Mucosa of descending colon (tissue), 3 donors: Measurements from ENCODE around the gene CENPH. TPM values are rescaled to one million over a fixed set of nuclear protein-coding genes. Genes with fewer than 3 reads are reported as not detected.
"Not testable (repeated sequence)": the region's sequence is repeated elsewhere in the genome, so short reads cannot be mapped to it uniquely, and the experiment has no call there.

Experiments
- ATAC-seq: fragments of 200-7000 bp; cut with Tn5 transposase; one replicate; pipeline ENCODE4 v1.9.1; 2020; ENCODE audit warnings: mild to moderate bottlenecking, moderate library complexity
- DNase-seq, 3 donors: peaks; one replicate each; pipeline ENCODE4 v3.0.0-alpha.2; 2020
- H3K36me3 ChIP-seq: fragments of 200-600 bp; one replicate; pipeline ENCODE4 v1.8.0; 2021; ENCODE audit warnings: low read depth, mild to moderate bottlenecking
- H3K4me1 ChIP-seq: fragments of 200-600 bp; one replicate; pipeline ENCODE4 v1.8.0; 2021; ENCODE audit warnings: low read depth, mild to moderate bottlenecking
- H3K4me3 ChIP-seq: fragments of 200-600 bp; one replicate; pipeline ENCODE4 v1.8.0; 2021; ENCODE audit warnings: mild to moderate bottlenecking
- H3K9me3 ChIP-seq: fragments of 200-600 bp; one replicate; pipeline ENCODE4 v1.8.0; 2021; ENCODE audit warnings: mild to moderate bottlenecking
- intact Hi-C, 2 donors: fragments of 100-400 bp; cut with DNase I in 1 of 2; cut with micrococcal nuclease in 1 of 2; formaldehyde crosslinking; loops; one replicate each; pipeline versions ENCODE4 v1.11.0 to v1.11.1; 2022; cut with DNase I, micrococcal nuclease
- total RNA-seq, 3 donors: library from RNA; stranded (reverse); fragmentation: NEBNext Ultra II Directional in 2 of 3; extraction: Animal tissue kit (Norgen Biotek cat#: 25700) in 2 of 3; gene quantifications; one replicate each; pipeline versions ENCODE4 v1.2.1 to v1.2.4, GENCODE V29; 2021 to 2023
- TF ChIP-seq, protein P1 (sequence below): fragments of 200-600 bp; IDR thresholded peaks from one replicate; pipeline ENCODE4 v1.8.0; 2022; ENCODE audit warnings: antibody characterized with exemption, mild to moderate bottlenecking
- donor health status: DM: no; HTN: no; CAD: no; lungs with moderate emphysema.
- donor health status: DM: no; HTN: no; CAD: no.
- donor health status: DM: no; HTN: yes; CAD: no.

CENPH gene
- total RNA-seq, 3 donors from 2014 or later: 1.5 to 9.6 (median 1.6) TPM

DNA sequence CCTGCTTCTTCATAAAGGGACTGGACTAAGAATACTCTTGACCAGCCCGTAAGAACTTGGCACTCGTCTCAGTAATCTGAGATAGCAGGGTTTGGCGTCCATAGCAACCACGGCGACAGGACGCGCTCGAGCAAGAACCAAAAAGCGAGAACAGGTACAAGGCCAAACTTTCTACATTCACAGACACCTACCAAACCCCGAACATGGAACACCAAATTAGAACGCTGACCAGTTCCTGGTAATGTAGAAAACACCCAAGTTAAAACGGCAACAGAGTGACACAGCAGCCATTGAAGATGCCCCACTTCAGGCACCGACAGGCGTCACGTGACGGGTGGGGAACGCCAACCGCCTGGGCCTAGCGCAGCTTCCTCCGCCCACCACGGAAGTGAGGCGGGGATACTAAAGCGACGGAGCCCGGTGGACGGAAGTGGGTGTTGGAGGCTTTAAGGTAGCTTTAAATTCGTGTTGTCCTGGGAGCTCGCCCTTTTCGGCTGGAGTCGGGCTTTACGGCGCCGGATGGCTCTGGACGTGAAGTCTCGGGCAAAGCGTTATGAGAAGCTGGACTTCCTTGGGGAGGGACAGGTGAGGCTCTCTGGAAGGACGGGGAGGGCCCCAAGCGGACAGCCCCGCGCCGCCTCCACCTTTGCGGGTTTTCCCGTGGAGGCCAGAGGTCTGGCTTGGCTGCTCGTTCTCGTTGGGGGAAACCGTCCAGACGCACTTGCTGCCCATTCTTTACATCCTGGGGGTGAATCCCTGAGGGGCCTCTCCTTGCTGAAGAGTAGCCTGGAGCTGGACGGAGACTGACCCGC is 45.3 kb downstream of the CENPH start, which contains the start of gene CDK7:
CDK7 (plus strand) TSS at position 430 of the 812 bp plus-strand sequence; CDS start at position 520, 90 bp downstream.
- Histone ChIP-seq H3K4me1 (peaks cover 9% of the 10 kb centered on the region), H3K4me3 (peak within 1 kb of the TSS; percentile 90), H3K9me3 (no peaks in the 10 kb centered on the region), H3K36me3 (no peaks in the 10 kb centered on the region)
- ATAC-seq (peak; percentile 99), DNase-seq (peak; percentile 96 to 97 (median 96))
- intact Hi-C loops: no loop called here
- TF ChIP-seq, protein P1, sequence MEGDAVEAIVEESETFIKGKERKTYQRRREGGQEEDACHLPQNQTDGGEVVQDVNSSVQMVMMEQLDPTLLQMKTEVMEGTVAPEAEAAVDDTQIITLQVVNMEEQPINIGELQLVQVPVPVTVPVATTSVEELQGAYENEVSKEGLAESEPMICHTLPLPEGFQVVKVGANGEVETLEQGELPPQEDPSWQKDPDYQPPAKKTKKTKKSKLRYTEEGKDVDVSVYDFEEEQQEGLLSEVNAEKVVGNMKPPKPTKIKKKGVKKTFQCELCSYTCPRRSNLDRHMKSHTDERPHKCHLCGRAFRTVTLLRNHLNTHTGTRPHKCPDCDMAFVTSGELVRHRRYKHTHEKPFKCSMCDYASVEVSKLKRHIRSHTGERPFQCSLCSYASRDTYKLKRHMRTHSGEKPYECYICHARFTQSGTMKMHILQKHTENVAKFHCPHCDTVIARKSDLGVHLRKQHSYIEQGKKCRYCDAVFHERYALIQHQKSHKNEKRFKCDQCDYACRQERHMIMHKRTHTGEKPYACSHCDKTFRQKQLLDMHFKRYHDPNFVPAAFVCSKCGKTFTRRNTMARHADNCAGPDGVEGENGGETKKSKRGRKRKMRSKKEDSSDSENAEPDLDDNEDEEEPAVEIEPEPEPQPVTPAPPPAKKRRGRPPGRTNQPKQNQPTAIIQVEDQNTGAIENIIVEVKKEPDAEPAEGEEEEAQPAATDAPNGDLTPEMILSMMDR: no peak

DNA sequence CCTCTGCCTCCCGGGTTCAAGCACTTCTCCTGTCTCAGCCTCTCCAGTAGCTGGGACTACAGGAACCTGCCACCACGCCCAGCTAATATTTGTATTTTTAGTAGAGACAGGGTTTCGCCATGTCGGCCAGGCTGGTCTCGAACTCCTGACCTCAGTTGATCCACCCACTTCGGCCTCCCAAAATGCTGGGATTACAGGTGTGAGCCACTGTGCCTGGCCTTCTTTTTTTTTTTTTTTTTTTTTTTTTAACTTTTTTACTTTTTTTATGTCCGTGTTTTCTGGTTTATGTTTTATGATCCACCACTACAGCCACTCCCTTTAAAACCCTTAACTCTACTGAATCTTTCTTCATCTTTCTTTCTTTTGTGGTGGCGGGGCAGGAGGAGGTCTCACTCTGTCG is 47.4 kb downstream of the CENPH start:
- H3K4me1 ChIP-seq, intact Hi-C loops, H3K4me3 ChIP-seq, ATAC-seq, DNase-seq, H3K36me3 ChIP-seq, H3K9me3 ChIP-seq: not testable (repeated sequence)

- H3K36me3 ChIP-seq: no peaks in the 10 kb centered on the region
- no peaks in the 10 kb centered on the region for H3K9me3 ChIP-seq
- TF ChIP-seq, protein P1: no peak
- DNase-seq (no peak), ATAC-seq (no peak)
- intact Hi-C loops: no loop called here
- peaks cover 9% of the 10 kb centered on the region for H3K4me1 ChIP-seq
- no peak overlapping the region for H3K4me3 ChIP-seq
These were observed 48.5 kb downstream of the CENPH start for GRCh38 chr5:69237877-69238276.

DNA sequence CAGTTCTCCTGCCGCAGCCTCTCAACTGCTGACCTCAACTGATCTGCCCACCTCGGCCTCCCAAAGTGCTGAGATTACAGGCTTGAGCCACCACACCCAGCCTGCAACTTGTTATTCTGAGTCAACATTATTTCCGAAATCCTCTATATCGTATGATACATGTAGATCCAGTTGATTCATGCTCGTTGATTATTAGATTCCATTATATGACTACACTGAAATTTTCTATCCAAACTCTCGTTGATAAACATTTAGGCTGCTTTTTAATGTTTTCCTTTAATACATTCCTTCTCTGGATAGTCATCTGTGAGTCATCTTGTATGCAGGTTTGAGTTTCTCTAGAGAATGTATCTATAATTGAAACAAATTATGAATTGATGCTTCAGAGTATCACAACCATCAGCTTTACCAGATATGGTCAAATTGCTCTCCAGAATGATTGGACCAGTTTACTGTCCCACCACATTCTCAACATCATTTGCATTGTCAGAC is 49.4 kb downstream of the CENPH start:
- H3K4me1 ChIP-seq: peaks cover 9% of the 10 kb centered on the region
- TF ChIP-seq, protein P1: no peak
- intact Hi-C loops: no loop called here
- no peaks in the 10 kb centered on the region for H3K36me3 ChIP-seq
- ATAC-seq (no peak), DNase-seq (no peak)
- H3K9me3 ChIP-seq: no peaks in the 10 kb centered on the region
- no peak overlapping the region for H3K4me3 ChIP-seq

DNA sequence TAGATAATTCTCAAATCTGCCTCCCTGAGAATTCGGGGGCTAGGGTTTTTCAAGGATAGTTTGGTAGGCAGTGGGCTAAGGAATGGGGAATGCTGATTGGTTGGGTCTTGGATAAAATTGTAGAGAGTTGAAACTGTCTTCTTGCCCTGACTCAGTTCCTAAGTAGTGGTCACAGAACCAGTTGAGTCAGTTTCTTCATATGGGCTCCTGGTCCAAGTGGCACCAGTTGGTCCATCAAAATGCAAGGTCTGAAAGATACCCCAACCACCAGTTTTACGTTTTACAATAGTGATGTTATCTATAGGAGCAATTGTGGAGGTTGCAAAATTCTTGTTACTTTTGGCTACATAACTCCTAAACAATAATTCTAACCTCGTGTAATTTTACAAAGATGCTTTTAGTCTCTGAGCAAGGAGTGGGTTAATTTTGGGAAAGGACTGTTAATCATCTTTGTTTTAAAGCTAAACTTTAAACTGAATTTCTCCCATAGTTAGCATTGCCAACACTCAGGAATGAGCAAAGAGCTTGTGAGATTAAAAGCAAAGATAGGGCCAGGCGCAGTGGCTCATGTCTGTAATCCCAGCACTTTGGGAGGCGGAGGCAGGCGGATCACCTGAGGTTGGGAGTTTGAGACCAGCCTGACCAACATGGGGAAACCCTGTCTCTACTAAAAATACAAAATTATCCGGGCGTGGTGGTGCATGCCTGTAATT is 53.0 kb downstream of the CENPH start:
- H3K4me1 ChIP-seq: no peaks in the 10 kb centered on the region
- intact Hi-C loops: no loop called here
- no peak overlapping the region for H3K4me3 ChIP-seq
- no peak for DNase-seq
- ATAC-seq: no peak
- TF ChIP-seq, protein P1: no peak
- no peaks in the 10 kb centered on the region for H3K9me3 ChIP-seq
- H3K36me3 ChIP-seq: no peaks in the 10 kb centered on the region

DNA sequence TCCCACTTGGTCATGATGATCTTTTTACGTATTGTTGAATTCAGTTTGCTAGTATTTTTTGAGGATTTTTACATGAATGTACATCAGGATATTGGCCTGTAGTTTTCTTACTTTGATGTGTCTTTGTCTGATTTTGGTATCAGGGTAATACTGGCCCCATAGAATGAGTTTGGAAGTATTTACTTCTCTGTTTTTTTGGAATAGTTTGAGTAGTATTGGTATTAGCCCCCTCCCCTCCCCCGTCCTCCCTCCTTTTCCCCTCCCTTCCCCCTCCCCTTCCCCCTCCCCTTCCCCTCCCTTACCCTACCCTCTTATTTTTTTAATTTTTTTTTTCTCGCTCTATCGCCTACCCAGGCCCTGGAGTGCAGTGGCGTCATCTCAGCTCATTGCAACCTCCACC is 55.6 kb downstream of the CENPH start:
- Histone ChIP-seq H3K4me3 (no peak overlapping the region), H3K9me3 (no peaks in the 10 kb centered on the region), H3K36me3 (no peaks in the 10 kb centered on the region), H3K4me1 (no peaks in the 10 kb centered on the region)
- DNase-seq (no peak), ATAC-seq (no peak)
- TF ChIP-seq, protein P1: no peak
- intact Hi-C loops: no loop called here
